Midbrain (tissue), 1 donor: ENCODE measurements around the gene PCMTD2.

ENCODE experiments used
- DNase-seq: peaks from one replicate; lab custom pipeline; 2025; lab: John Stamatoyannopoulos, UW

PCMTD2 gene

DNA sequence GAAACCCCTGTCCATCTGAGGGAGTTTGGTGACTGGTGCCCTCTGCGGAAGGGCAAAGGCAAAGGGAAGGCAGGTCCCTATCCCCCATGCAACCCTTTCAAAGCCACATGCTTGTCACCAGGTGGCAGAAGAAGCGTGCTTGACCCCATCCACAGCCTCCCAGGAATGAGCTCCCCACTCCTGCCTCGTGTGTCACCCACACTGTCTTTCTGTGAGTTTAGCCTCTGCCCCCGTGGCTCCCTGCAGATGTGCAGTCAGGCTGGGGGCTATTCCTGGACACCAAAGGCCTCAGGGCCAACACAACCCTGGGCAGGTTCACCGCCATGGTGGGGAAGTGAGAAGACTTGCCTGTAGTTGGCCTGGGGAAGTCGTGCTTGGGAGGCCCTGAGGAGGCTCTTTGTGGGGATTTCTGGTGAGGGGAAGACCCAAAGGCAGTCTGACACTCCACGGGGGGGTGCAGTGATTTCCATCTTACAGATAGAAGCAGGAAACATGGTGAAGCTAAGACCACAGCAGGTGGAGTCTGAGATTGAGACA, 16.6 kb upstream of the PCMTD2 start:
- no peak for DNase-seq

DNA sequence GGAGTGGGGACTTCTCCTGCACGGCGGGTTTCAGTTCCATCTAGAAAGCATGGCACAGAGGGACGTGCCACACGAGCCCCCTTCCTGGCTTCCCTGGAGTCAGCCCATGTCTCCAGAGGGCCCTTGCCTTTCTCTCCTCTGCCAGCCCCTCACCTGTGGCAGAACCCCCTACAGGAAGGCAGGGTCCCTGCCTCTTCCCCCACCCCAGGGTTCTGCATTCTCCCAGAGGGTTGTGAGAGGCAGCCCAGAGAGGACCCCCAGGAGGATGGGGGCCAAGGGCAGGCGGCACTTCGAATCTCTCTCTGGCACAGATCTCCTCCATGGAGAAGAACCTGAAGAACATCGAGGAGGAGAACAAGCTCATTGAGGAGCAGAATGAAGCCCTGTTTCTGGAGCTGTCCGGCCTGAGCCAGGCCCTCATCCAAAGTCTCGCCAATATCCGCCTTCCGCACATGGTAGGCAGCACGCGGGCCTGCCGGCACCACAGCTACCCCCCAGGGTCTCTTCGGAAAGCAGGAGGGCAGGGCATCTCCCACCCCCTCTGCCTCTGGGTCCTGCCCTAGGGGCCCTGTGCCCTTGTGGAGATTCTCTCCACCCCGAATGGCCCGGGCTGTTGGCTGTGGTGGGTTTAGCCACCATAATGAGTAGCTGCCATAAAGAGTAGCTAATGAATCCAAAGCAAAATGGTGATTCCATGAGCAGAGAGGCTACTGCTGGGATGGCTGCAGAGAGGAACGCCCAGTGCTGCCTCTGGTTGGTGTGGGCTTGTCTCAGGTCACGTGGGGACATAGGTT, 15.9 kb upstream of the PCMTD2 start:
- no peak for DNase-seq

DNA sequence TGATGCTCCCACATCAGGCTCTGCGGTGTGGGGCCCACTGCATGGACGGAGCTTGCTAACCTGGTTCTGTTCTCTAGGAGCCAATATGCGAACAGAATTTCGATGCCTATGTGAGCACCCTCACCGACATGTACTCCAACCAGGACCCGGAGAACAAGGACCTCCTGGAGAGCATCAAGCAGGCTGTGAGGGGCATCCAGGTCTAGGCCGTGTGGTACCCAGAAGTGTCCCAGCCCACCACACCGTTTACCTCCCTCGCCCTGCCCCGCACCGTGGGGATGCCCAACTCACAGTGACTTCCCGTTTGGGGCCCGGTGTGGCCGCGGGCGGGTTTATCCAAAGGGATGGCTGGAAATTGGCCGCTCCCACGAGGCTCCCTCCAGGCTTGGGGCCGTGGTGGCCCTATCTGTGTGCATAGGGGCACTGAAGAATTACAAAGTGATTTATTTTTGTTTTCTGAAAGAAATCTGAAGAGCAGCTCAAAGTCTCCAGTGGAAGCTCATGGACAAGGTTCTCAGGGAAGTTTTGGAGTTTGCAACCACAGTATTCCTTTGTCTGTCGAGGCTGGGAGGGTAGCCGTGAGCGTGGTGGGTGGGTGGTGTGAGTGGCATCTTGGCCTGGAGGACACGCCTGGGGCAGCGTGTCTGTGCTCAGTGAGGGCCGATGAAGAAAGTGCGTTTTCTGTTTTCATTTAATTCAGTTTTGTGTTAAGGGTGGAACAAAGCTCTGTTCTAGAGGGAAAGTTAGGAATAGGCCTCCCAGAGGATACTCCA, 15.1 kb upstream of the PCMTD2 start:
- DNase-seq = no peak

DNA sequence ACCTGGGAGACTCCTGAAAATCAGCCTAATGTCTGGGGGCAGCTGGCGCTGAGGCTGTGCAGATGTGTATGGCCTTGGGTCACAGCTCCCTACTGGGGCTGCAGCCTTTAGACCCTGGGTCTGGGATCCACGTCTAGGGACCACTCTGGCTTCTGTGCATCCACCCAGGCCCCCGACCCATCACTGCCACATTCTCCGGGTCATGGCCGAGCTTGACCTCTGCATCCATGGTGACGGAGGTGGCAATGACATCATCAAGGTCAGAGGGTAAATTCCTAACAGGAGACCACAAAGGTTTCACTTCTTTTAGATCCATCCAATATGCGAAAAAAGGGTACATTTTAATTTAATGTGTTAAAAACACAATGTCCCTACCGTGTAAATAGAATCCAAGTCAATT, 14.5 kb upstream of the PCMTD2 start:
- no peak for DNase-seq

DNA sequence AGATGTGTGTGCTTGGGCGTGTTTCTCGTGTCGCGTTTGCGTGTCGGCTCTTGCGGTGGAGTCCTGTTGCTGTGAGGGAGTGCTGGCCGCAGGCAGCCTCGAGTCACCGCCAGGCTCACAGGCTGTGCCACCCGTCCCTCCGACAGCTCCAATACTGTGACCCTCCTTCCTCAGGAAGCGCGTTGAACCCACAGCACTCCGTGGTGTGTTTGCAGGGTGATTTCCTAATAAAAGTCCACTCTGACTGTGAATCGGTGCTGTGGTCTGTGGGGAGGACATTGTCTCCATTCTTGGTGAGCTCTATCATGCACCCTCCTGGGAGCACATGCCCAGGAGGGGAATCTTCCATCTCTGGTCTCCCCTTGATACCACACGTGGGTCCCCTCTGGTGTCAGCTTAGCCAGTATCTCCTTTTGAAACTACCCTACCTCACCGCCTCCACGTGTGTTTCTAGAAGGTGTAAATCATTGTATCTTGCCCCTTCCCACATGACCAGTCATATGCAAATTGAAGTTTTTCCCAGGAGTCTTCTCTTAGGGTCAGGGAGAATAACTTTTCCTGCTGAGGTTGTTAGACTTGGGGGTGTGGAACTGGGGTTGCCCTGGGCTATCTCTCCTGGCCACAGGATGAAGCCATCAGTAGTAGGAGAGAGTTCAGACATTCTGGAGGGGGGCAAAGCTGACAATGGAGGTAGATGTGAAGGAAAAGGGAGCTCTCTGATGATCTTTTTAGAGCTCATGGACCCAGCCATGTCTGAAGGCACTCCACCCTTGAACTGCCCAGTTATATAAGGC, 13.3 kb upstream of the PCMTD2 start:
- no peak for DNase-seq

DNA sequence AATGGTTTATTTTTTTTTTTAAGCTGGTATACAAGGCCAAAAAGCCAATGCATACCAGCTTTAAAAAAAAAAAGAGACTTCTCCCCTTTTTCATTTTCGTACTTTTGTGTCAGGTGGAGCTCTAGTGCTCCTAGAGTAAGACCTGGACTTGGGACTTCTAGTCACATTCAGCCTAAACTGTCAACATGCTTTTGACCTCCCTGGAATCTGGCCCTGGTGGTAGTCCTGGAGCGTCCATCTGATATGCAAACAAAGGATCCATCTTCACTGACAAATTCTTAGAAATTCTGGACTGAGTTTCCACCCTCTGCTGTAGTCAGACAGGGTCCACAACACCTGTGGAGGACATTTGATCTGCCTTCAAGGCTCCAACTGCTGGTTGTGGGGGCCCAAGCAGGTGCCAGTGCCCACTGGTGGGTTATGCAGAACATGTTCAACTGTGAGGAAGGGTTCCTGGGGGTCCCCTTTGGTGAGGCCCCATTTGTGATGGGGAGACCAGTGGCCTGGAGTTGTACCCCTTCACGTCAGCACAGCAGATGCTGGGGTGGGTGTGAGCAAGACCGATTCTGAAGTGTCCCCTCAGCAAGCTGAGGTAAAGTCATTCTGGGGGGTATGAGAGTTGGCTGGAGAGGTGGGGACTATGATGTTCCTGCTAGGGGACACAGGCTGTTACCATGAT, 12.6 kb upstream of the PCMTD2 start:
- DNase-seq = no peak

DNA sequence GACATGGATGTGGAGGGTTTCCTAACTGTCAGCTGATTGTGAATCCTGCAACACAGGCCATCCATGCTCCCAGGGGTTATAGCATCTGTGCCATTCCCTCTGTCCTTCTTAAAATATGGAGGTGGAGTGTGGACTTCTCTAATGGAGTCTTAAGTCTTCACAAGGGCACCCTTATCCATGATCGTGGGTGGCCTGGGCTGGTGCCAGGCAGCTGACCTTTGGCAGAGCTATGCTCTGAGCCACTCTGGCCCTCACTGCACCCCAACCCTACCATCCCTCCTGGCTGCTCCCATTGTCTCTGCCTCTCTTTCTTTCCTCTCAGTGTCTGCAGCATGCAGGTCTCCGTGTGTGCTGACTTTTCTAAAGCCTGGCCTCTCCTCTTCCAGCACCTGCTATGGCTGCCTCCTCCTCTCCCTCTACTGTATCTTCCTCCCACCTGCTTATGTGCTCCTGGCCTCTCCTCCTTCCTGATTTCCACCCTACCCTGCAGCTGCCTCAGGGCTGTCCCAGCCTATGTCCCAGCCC, 11.2 kb upstream of the PCMTD2 start:
- no peak for DNase-seq

DNA sequence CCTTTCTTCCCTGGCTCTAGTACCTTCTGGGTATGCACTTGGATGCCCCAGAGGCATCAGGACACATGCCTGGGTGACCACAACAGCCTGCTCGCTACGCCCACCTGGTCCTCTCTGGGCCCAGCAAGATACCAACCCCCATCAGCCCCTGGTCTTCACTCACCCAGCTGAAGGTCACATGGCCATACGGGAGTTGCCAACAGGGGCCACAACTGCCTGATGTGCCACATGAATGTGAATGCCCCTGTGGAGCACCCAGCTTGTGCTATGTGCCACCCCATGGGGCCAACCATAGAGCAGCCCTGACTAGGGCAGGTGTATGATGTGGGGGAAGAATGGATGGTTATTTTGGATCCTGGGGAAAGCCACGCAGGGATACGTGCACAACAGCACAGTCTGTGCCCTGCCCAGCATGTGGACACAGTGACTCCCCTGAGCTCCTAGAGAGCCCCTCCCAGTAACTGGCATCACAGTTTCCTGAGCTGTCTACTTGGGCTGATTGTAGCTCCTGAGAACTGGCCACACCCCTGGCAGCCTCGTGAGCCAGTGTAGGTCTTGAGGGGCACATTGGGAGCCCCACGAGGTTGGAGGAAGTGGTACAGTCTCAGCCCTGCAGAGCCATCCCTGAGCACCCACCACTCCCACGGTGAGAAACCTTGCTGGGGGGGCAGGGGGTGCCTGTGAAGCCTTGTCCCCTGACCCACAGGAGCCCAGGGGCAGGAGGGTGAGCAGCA, 10.5 kb upstream of the PCMTD2 start:
- DNase-seq = no peak

DNA sequence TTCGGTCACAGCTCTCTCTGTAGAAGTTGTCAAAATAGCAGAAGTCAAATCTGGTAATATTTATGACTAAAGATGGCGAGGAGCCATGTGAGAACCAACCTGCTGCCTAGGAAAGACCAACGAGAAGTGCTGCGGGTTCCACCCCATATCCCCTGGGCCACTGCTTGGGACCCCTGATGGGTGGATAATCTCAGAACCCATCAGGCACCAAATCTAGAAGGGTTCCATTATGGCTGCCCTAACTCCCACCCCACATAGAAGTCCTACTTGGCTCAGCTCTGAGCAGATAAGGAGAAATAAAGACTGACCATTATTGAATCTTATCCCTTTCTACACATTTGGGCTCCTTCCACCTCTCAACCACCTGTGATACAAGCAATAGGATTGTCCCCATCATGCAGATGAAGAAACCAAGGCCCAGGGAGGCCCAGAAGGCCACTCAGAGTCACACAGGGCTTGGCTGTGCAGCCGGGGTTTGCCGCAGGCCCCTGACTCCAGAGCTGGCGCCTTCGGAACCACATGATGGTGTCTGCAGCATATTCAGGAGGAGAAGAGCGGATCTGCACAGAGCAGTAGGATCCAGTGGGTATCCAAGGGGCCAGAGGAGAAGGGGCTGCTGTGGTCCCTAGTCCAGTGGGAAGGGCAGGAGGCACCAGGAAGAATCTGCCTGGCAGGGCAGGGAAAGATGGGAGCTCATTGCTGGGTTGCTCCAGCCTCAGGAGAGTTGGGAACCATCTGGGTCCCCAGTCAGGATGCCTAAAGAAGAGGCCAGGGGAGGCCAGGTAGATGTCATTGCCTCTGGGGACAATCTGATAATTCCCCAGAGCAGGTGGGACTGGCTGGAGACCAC, 9.6 kb upstream of the PCMTD2 start:
- no peak for DNase-seq

DNA sequence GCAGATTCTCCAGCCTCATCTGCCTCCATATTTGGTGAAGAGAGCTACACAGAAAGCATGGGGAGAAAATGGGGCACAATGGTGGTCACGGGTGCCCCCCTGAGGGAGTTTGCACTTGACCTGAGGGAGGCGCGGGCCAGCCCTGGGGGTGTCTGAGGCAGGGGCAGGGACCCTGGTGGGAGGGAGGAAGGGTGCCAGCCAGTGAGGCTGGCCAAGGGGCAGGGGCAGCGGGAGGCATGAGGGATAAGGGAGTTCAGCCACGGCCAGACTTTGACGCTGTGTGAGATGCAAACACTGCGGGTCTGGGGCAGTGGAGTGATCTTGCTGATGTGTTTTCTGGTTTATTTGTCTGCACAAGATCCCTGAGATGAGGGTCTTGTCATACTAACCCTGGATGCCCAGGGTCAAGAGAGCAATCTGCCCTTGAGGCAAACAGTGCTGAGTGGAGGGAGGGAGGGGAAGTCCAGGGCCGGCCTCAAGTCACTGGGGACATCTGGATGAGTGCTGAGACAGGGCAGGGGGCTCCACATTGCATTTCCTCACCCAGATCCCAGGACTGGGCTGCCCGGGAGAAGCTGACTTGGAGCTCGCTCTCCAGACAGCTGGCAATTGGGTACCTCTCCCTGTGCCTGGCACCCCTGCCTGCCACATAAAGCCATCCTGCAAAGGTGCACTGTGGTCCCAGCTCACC, 8.8 kb upstream of the PCMTD2 start:
- DNase-seq = no peak

DNA sequence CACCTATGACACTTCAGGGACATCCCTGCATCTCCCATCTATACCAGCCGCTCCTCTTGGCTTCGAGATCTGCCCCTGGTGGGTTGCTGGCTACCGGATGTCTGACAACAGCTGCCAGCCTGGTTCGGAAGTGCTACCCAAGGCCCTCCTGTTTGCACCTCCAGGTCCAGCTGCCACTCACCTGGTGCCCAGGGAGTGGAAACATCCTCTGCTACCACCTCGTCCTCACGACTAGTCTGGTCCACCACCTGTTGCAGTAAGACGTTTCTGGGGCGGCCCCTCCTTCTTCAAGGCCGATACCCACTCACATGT, 8.3 kb upstream of the PCMTD2 start:
- no peak for DNase-seq

DNA sequence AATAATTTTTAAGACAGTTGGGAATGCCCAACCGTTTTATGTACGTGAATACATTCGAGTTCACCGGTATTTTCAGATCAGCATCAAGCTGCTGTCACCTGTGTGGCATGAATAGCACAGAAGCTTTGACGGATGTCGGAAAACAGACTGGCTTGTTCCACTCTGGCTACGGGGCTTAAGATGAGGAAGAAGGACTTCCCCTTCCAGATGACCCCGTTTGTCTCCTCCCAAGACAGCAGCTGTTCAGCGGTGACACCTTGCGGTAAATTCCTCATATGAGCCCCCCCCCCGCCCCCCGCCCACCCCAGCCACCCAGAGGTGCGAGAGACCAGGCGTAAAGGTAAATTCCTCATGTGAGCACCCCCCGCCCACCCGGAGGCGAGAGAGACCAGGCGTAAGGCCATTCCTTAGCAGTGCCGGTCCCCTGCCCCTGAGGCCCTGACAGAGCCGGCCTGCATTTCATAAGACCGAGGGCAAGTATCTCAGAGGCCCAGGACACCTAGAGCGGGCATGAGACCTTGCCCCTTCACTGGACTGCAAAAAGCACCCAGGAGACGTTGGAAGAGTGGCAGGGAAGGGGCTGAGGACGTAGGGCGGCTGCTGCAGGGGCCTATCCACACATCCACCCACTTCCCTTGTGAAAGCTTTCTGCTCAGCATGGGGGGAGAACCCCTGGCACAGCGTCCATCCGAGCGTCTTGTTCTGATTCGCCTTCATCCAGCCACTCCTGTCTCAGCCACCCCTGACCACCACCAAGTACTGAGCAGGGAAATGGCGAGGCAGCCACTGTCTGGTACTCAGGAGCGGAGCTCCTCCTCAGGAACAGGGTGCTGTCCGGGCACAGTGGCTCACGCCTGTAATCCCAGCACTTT, 7.3 kb upstream of the PCMTD2 start:
- DNase-seq = no peak

DNA sequence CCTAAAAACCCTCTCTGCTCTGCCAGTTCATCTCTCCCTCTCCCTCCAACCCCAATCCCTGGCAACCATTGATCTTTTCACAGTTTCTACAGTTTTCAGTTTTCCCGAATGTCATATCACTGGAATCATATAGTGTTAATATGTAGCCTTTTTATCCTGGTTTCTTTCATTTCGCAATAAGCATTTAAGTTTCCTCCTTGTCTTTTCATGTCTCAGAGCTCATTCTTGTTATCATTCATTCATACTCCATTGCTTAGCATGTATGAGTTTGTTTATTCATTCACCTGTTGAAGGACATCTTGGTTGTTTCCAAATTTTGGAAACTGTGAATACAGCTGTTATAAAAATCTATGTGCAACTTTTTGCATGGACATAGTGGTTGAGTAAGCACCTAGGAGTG, 5.5 kb upstream of the PCMTD2 start:
- DNase-seq = no peak

DNA sequence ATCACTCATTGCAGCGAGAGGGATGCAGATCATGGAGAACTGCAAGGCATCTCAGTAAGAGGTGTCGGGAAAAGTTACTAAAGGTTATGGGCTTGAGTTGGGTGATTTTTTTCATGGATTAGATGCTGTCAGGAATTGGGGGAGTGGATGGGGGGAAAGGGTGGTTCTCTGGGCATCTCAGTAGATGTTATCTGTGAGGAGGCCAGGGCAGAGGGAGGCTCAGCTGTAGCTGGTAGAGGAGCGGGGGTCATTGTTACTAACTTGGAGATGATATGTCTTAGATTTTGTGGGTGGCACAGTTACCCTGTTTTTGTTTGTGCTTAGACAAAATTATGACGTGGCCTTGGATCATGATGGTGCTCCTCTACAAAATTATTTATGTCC, 2.6 kb upstream of the PCMTD2 start:
- no peak for DNase-seq

DNA sequence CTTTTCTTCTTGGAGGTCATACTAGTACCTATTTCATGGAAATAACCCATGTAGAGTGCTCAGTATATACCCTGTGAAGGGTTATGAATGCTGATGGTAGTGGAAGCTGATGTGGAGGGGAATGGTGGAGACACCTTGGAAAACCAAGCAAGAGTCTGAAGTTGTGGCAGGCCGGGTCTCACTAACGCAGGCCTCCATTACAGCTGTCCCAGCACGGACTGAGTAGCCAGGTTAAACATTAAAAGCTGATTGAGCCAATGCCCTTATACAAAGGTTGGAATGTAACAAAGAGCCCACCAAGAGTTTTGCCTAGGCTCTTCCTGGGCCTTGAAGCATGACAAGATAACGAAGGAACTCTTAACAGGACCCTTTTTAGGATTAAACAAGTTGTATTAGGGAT, 2.1 kb upstream of the PCMTD2 start:
- no peak for DNase-seq

DNA sequence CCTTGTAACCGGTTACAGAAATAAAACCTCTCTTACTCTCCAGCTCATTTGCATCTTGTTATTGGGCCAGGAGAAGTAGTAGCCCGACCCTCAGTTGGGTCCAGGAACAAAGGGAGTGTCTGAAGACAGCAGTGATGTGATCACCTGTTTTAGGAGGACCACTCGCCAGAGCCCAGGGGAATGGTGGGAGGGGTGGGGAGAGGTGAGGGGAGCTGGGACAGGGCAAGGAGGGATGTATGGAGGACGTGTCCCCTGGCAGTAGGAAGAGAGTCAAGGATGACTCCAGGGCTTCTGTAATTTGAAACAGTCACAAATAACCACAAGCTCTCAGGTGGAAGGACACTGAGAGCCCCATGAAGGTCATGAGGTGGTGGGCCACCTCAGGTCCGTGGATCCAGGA, 1.4 kb upstream of the PCMTD2 start:
- DNase-seq = no peak

DNA sequence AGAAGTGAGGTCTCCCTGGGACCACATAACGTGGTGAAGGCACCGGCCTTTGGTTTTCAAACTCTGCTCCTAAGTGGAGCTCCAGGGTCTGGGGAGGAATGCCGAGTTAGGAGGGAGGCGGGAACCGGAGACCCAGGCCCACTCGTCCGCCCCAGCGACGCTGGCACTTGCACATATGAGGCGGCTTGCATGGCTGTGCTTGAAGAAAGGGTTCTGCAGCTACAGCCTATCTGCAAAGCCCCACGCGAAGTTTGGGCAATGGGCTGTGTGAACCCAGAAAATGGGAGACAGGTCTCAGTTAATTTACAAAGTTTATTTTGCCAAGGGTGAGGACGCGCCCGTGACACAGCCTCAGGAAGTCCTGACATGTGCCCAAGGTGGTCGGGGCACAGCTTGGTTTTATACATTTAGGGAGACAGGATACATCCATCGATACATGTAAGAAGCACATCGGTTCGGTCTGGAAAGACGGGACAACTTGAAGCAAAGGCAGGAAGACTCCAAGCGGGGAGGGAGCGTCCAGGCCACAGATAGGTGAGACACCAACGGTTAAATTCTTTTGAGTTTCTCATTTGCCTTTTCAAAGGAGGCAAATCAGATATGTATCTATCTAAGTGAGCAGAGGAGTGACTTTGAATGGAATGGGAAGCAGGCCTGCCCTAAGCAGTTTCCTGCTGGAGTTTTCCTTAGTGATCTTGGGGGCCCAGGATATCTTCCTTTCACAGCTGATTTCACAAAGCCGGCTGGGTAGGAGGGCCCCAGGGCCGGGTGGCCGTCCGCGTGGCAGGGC, 782 bp upstream of the PCMTD2 start:
- DNase-seq = no peak
